MM.1S (cell line): Measurements from ENCODE around the gene FYB1.

ENCODE experiments used
- EZH2 ChIP-seq: fragments of 300-600 bp; sonication (generic); optimal IDR thresholded peaks from 2 replicates; pipeline ENCODE3; 2017; ENCODE audit warnings: low read depth, mild to moderate bottlenecking, antibody characterized with exemption, low read length, mixed read lengths
- TF ChIP-seq, protein P1 (sequence below): fragments of 300-600 bp; sonication (generic); IDR thresholded peaks from 2 replicates; pipeline ENCODE4 v1.5.1; 2016; ENCODE audit warnings: antibody characterized with exemption, low read length, mixed read lengths

DNA sequence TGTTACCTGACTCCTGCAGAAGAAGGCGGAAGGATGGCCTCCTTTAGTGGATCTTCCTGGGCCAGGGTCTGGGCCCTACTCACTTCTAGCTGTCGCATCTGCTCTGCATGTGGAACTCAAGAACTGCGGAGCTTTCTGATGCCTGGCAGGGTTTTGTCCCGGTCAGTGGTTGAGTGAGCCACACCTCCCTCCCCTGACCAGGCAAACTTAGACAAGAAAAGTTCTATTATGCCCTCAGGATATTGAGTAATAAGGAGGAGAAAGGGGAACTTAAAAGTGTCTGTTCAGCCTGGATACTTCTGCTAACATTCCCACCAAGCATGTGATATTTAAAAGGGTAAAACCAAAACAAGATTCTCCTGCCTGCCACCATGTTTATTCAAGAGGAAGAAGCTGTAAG, at the start of gene FYB1:
- TF ChIP-seq, protein P1, sequence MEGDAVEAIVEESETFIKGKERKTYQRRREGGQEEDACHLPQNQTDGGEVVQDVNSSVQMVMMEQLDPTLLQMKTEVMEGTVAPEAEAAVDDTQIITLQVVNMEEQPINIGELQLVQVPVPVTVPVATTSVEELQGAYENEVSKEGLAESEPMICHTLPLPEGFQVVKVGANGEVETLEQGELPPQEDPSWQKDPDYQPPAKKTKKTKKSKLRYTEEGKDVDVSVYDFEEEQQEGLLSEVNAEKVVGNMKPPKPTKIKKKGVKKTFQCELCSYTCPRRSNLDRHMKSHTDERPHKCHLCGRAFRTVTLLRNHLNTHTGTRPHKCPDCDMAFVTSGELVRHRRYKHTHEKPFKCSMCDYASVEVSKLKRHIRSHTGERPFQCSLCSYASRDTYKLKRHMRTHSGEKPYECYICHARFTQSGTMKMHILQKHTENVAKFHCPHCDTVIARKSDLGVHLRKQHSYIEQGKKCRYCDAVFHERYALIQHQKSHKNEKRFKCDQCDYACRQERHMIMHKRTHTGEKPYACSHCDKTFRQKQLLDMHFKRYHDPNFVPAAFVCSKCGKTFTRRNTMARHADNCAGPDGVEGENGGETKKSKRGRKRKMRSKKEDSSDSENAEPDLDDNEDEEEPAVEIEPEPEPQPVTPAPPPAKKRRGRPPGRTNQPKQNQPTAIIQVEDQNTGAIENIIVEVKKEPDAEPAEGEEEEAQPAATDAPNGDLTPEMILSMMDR: no peak
- no peak for TF ChIP-seq EZH2
